ENCODE data around the gene ACSL1.
A peak's percentile ranks its signal among the peaks of the same experiment; 100 is the strongest.
"Not testable (repeated sequence)": the region's sequence is repeated elsewhere in the genome, so short reads cannot be mapped to it uniquely, and the experiment has no call there.

The ACSL1 gene

DNA sequence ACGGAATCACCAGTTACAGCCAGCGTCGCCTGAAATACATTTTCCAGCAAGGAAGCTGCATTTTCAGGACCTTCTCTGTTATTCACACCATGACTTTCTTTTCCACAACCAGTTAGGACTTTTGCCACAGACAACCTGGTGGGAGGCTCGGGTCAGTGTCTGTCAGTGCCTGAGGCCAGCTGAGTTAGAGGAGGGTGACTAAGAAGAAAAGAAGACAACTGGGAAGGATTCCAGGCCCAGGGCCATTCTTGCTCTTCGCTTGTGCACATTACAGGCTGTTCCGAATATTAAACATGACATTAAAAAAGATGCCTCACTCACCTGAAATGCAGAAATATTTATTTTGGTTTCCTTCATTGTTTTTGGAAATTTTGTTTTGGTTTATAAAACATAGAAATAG, 70.5 kb downstream of the ACSL1 start:
- DNase-seq (ENCODE audit: low read depth), result peak; percentile 72

DNA sequence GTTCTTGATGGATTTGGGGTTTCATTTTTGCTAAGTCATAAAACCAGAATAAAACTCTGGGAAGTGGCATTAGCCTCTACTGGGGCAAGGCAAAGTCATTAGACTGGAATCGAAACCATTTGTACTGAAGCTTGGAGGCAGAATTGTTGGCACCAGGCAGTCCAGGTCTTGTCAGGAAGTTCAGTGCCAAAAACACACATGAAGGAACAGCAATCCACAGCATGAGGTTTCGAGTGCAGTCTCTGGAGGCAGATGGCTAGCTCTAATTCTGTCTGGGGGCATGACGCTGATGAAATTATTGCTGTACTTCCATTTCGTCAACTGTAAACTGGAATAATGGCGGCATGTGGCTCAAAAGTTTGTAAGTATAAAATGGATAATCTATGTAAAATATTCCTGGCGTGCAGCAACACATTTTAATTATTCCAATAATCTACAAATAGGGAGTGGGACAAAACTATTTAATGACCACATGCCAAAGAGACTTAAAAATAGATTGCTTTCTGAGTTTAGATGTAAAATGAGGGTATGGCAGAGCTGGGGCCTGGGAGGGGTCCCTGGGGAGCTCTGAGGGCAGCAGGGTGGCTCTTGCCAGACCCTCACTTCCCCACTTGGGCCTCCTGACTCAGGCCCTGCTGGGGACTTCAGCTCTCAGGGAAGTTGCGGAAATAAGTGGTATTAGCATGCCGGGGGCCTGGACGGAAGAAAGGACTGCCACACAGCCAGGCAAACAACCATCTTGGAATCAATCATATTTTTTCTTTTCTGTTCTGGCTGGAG, 73.1 kb downstream of the ACSL1 start:
- no peak for DNase-seq (ENCODE audit: low read depth)

DNA sequence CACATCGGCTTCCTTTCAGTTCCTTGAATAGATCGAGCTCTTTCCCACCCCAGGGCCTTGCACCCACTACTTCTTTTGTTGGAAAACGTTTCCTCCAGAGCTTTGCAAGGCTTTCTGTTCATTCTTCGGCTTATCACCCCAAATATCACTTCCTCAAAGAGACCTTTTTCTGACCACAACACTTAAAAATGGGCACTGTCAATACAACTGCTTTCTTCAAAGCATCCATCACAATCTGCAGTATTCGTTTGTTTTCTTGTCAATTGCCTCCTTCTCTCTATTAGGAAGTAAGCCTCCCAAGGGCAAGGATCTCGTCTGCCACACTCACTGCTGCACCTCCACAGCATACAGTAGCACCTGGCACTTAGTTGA, 74.2 kb downstream of the ACSL1 start:
- DNase-seq (ENCODE audit: low read depth), result no peak

DNA sequence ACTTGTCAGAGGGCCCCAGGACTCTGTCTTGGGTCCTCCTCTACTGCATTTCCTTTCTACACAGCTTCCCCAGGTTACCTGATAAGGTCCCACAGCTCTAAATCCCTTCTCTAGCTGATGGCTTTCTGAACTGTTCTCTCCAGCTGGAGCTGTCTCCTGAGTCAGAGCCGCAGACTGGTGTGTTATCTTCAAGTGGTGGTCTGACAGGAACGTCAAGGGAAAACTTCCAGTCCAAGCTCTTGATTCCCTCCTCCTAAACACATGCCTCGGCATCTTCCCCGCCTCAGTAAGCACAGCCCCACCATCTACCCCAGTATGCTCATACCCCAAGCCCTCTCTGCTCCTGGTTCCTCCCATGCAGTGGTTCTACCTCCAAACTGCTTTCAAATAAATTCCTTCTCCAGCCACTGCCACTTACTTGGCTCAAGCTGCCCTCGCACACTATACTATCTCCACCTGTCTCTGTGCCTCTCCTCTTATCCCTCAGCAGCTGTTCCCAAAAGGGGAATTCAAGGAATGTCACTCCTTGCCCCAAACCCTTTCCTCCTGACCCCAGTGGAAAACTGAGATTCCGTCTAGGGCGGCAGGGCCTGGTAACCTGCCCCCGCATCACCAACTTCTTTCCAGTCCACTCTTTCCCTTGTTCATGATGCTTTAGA, 74.7 kb downstream of the ACSL1 start:
- DNase-seq (ENCODE audit: low read depth), result peak; percentile 94

DNA sequence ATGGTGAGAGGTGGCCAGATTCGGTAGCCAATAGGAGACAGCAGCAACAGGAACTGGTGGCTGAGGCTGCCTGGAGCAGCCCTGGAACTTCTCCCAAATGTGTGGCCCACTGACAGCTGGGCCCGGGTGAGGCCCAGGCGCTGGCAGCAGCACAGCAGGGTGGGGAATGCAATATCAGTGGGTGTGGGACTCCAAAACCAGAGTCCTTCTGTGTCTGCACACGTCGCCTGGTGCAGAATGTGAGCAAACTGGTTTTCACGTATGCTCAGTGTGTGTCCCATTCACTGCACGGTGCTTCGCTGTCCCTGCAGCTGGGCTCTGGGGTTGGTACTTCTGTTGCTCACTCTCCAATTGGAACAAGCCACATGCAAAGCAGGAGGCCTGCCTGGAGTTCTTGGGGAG, 77.5 kb downstream of the ACSL1 start:
- DNase-seq (ENCODE audit: low read depth), result no peak

DNA sequence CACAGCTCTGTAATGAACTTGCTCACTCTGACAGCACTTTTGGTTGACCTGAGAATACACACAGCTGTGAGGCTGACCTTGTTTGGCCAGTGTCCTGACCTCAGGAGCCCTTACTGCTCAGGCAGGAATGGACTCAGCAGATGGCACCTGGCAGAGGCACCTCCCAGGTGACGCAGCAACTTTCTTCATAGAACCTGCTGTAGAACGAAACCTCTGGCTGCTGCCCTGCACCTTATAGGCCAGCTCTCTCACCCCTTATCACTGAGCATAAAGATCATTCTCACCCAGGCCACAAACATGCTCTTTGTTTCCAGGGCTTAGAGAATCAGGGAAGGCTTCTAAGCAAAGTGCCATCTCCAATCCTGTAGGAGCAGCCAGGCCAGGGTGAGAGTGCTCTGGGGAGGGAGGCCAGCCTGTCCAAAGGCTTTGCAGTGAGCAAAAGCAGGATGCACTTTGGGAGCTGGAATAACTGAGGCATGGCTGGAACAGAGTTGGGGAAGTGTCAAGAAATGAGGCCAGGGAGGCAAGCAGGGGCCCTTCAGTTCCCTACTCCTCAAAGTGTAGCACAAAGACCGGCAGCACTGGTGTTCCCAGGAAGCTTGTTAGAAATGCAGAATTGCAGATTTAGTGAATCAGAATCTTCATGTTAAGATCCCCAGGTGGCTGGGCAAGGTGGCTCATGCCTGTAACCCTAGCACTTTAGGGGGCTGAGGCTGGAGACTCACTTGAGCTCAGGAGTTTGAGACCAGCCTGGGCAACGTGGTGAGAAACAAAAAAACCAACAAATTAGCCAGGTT, 78.5 kb downstream of the ACSL1 start:
- DNase-seq (ENCODE audit: low read depth), result no peak

DNA sequence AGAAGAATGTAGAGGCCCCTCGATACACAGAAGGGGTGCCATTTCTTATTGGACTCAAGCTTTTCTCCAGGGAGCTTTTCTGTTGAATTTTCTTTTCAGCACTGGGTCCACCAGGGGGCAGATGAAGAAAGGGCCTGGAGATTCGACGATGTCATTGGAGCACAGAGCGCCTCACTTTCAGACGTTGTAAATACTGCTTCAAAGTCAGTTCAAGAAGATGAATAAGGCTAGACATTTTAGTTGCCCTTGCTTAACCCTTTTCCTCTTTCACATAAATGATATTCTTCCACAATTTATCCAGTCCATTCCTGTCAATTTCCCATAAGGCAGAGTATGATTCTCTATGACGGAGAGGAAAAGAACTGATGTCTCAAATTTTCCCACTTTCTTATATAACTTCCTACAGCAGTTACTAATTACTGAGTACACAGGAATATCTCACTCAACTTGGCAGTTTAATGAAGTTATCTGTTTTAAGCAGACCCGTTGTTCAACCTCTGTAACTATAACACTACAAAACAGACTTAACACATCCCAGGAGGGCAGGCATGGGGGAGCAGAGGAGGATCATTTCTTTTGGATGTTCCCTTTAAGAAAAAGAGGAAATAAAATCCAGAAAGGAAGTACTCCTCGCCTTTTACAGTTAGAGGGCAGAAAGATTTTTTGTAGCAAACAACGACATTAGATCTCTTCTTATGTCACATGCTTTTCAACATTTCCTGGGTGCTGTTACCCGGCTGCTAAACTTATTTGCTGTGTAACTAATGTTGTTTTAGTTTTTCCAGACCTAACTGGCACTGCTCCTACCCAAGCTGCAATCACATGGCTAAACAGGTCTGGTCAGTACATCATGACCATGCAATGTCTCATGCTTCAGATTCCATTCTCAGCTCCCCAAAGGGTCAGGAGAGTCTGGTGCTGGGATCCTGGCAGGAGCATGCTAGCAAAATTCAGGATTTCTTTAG, 79.7 kb downstream of the ACSL1 start:
- peak; percentile 97 for DNase-seq (ENCODE audit: low read depth)

DNA sequence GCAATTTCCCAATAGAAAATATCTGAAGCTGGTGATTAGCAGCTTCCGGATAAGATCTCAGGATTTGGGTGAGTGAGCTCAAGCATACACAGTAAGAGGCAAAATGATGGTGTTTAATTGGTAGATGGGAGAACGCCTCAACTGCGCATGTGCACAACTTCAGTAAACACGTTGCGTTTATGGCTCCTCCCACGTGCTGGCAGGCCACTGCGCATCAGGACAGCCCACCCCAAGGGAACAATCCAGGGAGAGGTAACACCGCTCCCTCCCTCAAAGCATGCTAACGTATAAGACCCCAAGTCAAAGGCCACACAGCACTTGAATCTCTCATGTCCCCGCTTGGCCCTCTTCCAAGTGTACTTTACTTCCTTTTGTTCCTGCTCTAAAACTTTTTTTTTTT, 81.5 kb downstream of the ACSL1 start:
- no peak for DNase-seq (ENCODE audit: low read depth)

DNA sequence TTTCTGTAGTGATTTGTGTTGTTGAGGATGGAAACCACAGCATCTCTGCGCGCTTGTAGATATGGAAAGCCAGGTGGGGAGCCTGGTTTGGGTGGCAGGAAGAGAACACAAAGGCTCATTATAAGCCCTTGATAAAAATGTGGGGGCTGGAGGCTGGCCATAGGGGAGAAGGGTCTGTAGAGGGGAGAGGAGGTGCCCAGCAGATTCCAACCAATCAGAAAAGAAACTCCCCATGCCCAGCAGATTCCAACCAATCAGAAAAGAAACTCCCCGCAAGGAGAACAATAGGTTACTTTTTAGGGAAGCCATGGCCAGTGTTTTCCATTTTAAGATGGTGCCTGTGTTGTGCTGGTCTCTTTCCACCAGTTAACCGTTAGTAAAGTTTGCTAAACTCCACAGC, 82.1 kb downstream of the ACSL1 start:
- DNase-seq (ENCODE audit: low read depth), result no peak

DNA sequence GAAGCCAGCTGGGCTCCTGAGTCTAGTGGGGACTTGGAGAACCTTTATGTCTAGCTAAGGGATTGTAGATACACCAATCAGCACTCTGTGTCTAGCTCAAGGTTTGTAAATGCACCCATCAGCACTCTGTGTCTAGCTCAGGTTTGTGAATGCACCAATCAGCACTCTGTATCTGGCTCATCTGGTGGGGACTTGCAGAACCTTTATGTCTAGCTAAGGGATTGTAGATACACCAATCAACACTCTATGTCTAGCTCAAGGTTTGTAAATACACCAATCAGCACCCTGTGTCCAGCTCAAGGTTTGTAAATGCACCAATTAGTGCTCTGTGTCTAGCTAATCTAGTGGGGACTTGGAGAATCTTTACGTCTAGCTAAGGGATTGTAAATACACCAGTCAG, 84.1 kb downstream of the ACSL1 start:
- not testable (repeated sequence) for DNase-seq (ENCODE audit: low read depth)

DNA sequence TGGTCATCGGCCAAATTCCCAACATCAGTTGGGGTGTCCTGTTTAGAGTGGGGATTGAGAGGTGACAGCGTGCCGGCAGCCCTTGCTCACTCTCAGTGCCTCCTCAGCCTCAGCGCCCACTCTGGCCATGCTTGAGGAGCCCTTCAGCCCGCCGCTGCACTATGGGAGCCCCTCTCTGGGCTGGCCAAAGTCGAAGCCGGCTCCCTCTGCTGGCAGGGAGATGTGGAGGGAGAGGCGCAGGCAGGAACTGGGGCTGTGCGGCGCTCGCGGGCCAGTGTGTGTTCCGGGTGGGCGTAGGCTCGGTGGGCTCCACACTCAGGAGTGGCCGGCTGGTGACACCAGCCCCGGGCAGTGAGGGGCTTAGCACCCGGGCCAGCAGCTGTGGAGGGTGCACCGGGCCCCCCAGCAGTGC, 84.8 kb downstream of the ACSL1 start:
- DNase-seq (ENCODE audit: low read depth), result no peak

DNA sequence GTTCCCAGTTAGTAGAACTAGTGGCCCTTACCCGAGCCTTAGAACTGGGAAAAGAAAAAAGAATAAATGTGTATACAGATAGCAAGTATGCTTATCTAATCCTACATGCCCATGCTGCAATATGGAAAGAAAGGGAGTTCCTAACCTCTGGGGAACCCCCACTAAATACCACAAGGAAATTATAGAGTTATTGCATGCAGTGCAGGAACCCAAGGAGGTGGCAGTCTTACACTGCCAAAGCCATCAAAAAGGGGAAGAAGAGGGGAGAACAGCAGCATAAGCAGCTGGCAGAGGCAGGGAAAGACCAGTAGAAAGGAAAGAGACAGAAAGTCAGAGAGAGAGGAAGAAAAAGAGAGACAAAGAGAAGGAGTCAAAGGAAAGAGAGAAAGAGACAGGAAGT, 86.2 kb downstream of the ACSL1 start:
- not testable (repeated sequence) for DNase-seq (ENCODE audit: low read depth)

DNA sequence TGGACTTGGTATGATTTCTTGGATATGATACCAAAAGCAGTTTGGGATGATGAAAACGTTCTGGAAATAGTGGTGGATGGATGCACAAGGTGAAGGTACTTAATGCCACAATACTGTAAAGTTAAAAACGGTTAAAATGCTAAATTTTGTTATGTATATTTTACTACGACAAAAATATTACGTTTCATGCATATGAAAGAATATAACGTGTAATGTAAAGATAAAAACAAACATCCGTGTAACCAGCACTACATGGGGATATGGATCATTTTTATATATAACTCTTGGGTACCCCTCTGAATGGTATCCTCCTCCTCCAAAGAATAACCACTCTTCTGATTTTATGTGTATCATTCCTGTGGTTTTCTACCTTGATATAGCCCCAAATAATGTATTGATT, 91.0 kb downstream of the ACSL1 start:
- no peak for DNase-seq (ENCODE audit: low read depth)

DNA sequence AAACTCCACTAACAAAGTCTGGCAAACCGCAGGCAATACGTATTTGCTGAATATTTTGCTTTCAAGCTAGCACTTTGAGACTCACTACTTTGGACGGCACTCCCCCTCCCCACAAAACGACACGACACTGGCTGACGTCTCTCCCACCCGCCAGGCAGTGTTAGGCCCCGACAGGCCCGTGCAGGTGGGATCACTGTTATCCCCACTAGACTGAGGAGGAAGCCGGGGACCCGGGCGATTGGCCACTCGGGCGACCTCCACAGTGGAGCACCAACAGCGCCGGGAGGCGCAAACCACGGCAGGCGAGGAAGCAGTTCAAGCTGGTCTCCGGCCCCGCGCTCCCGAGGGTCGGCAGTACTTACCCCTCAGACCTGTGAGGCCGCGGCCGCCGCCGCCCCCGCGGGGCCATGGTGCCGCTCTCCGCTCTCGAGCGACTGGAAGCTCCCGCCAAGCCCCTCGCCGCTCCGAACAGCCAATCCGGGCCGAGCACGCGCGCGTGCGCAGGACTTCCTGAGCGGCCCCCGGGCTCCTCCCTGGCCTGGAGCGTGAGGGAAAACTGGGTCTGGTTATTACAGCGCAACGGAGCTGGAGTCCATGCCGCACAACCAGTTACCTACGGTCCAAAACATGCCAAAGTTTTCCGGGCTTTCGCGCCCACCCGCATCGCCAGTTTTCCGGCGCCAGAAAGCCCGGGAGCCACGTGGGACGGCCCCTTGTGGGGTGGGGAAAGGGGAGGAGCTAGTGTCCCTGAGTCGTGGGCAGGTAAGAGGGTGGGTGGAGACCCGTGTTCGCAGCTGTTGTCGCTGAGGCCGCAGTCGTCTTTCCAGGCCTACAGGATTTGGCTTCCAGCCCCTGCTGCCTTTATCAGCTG, 91.9 kb downstream of the ACSL1 start, which contains the start of gene CENPU:
Gene CENPU, minus strand, starts transcription at position 443 of the 871 bp plus-strand sequence. Its CDS starts 34 bp downstream, at position 409.
- DNase-seq (ENCODE audit: low read depth), result peak; percentile 98

DNA sequence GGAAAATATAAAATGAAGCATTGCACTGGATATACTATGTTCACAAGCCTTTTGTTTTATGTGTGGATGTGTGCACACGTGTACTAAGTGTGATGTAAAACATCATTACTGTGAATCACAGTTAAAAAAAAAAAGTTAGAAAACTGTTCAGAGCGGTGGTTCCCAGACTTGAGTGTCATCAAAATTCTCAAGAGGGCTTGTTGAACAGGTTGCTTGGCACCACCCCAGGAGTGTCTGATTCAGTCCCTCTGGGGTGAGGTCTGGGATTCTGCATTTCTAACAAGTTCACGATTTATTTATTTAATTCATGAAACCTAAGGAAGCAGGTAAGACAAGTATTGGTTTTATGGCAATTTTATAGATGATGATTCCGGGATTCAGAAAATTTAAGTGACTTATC, 93.6 kb downstream of the ACSL1 start:
- DNase-seq (ENCODE audit: low read depth), result no peak

DNA sequence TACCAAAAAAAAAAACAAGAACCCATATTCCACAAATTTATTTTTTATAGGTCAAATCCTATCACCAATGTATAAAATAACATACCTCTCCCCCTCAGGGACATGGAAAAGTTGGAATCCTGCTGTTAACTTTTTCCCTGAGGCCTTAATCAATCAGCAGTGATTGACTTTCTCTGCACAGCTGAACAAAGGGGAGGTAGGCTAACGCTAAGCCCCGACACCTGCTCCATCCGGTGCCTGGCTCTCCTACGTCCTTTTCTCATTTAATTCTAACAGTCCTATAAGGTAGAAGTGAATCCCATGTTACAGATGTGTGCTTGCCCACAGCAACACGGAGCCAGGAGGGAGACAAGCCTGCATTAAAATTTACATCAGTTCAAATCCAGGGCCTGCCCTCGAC, 94.7 kb downstream of the ACSL1 start:
- no peak for DNase-seq (ENCODE audit: low read depth)

DNA sequence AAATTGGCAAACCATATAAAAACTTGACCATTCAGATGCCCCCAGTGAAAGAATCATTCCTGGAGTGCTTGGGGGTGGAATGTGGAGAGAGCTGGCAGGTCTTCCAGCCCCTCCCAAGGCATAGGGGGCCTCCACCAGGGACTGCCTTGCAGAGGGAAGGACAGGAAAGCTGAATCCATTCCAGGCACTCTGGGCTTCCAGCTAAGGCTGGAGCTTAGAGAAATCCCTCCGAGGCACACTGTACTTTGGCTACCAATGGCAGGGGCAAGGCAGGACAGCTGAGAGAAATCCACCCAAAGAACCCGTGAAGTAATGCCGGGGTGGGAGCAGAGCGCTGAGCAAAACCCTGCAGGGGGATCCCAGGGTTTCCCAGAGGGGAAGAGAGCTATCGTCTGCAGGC, 95.8 kb downstream of the ACSL1 start:
- DNase-seq (ENCODE audit: low read depth), result no peak

DNA sequence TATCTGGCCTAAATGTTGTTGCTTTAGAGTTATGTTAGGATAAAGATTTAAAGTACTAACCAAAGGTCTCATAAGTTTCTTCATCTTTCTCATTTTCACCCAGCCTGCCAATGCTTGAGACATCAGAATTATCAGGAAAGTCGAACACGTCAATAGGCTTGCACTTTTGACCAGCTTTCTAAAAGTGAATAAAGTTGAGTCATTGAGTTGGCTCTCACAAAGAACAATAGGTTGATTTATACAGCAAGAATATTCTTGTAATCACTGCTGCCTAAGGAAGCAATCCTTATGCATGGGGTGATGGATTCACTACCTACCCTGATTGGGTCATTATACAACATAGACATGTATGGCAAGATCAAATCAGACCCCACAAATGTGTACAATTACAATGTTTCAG, 96.9 kb downstream of the ACSL1 start:
- DNase-seq (ENCODE audit: low read depth), result no peak

DNA sequence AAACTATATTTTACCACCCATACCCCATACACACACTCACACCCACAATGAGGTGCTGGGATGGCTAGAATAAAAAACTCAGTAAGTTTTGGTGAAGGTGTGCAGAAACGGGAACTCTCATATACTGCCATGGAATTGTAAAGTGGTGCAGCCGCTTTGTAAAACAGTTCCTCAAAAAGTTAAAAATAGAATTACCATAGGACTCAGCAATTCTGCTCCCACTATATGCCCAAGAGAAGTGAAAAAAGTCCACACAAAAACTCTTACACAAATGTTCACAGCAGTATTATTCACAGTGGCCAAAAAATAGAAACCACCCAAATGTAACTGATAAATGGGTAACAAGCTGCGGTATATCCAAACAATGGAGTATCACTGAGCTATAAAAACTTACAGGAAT, 98.3 kb downstream of the ACSL1 start:
- no peak for DNase-seq (ENCODE audit: low read depth)

DNA sequence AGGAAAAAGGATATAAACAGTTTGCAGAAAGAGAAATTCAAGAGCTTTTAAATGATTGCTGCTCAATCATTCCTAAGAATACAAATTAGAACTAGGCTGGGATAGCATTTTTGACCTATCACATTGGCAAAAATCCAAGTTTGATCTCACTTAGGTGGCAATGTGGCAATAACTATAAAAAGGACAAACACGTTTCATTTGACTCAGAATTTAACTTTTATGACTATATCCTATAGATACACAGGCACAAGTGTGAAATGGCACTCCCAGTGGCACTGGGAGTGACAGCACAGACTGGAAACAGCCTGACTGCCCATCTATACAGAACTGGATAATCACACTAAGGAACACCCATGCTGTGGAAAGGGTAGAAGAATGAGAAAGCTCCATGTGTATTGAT, 103.0 kb downstream of the ACSL1 start:
- no peak for DNase-seq (ENCODE audit: low read depth)

DNA sequence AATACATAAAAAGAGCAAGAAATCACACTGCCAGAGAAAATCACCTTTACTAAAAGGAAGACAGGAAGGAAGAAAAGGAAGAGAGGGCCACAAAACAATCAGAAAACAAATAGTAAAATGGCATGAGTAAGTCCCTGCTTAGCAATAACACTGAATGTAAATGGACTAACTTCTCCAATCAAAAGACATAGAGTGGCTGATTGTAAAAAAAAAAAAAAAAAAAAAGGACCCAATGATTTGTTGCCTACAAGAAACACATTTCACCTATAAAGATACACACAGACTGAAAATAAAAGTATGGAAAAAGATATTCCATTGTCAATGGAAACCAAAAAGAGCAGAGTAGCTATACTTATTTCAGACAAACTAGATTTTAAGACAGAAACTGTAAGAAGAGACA, 104.5 kb downstream of the ACSL1 start:
- no peak for DNase-seq (ENCODE audit: low read depth)

All from amniotic epithelial cell (primary cell).